T-helper 9 cell (primary cell): ENCODE results near the gene TUBA8.
"Not testable (repeated sequence)": the region's sequence is repeated elsewhere in the genome, so short reads cannot be mapped to it uniquely, and the experiment has no call there.

Experiments
- DNase-seq: peaks from one replicate; pipeline ENCODE4 v3.0.0-alpha.2; 2020

Gene TUBA8

DNA sequence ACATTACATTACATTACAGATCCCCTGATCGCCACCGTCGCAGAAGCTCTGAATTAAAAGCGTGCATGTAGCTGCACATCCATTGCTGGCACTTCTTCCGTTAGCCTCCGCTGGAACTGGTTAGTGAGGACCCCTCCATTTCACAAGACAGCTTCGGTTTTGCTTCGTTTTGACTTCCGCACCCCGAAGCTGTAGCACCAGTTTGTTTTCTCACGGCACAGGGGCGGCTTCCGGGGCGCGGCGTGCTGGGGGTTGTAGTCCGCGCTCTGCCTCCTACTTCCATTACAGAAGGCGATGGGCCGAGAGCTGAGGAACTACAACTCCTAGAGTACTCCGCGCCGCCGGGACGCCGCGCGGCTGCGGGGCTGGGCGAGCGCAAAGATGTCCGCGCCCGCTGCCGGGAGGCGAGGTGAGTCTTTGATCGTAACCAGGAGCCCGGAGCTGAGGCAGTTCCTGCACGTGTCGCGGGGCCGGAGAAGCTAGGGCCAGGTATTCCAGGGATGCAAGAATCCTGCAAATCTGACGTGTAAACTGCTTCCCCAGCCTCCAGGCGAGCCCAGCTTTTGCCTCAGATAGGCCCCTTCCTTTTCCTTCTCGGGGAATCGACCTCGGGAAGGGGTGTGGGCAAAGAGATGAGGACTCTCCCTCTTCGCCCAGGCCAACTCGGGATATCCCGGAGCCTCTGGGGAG is 32.8 kb upstream of the TUBA8 start, which contains the start of gene PEX26:
PEX26 (plus strand) TSS at position 352 of the 690 bp plus-strand sequence. CDS start 387 bp downstream, outside the sequence.
- peak; percentile 89 for DNase-seq

DNA sequence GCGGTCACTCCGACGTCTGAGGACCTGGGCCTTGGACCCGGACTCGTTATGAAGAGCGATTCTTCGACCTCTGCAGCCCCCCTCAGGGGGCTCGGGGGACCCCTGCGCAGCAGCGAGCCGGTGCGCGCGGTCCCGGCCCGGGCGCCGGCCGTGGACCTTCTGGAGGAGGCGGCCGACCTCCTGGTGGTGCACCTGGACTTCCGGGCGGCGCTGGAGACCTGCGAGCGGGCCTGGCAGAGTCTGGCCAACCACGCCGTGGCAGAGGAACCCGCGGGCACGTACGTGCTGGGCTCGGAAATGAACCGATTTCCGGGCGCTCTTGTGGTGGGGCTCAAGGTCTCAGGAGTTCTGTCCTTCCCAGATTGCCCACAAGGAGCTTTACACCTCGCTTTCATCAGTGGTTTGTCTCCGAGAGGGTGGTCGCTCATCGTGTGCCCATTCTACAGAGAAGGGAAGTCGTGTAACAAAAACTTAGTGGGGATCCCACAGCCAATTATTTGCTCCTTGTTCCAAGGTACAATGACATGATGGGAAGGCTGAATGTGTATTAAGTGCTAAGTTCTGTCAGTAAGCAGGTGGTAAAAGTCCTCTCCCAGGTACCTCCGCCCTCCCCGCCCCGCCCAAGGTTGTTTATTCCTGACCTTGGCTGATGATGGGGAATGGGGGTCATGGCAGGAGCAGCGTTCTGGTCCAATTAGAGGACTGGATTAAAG is 32.1 kb upstream of the TUBA8 start:
- peak; percentile 17 for DNase-seq

DNA sequence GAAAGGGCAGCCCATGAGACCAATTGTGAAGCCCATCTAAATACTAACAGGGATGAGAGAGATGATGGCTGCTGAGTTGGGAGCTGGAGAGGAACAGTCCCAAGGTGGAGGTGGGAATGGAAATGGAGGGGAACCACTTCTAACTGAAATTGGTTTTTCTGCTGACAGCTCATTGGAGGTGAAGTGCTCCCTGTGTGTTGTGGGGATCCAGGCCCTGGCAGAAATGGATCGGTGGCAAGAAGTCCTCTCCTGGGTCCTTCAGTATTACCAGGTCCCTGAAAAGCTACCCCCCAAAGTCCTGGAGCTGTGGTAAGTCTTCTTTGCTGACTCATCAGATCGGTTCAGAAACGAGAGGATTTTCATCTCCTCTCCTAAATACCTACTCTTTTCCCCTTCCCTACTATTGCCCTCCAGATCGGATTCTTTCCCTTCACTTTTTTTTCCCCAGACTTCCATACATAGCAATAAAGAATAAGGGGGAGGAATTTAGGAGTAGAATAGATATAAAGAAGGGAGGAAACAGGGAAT is 30.8 kb upstream of the TUBA8 start:
- DNase-seq, result no peak

DNA sequence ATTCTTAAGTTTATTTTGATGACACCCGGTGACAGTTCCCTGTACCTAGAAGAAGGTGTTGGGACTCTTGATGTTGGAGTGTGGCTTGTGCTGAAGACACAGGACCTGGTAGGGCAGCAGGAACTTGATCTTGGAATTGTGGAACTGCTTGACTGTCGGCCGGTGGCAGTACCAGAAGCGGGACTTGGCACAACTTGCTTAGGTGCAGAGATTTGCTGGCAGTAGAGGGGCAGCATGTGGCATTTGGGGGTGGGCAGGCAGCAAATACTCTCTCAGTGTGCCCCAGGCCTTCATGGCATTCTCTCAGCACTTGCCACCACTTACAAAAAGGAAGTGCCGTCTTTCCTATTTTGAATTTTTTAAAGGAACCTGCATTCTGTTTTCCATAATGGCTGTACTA is 29.2 kb upstream of the TUBA8 start:
- no peak for DNase-seq

DNA sequence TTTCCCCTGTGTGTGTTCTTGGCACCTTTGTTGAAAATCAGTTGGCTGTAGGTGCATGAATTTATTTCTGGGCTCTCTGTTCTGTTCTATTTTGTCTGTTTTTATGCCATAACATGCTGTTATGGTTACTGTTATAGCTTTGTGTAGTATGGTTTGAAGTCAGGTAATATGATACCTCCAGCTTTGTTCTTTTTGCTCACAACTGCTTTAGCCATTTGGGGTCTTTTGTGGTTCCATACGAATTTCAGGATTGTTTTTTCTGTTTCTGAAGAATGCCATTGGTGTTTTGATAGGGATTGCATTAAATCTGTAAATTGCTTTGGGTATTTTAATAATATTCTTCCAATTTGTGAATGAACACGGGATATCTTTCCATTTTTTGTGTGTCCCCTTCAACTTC is 28.1 kb upstream of the TUBA8 start:
- no peak for DNase-seq

DNA sequence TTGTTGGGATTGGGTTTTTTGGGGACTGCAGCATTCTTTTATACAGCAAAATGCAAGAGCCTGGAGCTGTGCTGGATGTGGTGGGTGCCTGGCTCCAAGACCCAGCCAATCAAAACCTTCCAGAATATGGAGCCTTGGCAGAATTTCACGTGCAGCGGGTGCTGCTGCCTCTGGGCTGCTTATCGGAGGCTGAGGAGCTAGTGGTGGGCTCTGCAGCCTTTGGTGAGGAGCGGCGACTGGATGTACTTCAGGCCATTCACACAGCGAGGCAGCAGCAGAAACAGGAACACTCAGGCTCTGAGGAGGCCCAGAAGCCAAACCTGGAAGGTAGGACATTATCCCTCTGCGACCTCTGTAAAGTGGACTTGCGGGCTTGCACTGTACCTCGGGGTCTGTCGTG is 27.2 kb upstream of the TUBA8 start:
- no peak for DNase-seq

DNA sequence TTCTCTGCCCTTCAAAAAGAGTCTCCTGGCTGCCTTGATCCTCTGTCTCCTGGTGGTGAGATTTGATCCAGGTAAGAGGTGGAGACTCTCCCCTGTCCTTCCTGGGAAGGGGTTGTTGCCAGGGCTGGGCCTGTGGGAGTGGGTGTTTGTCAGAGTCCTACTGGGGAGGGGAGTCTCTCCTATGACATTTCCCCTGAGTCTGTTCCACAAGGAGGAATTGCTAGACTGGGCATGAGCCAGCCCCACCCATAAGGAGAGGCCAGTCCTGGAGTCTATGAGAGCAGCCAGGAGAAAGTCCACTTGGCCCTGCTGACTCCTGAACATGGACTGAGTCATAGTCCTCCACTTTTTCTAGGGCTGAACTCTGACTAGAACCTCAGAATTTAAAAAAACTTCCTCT is 25.4 kb upstream of the TUBA8 start:
- no peak for DNase-seq

DNA sequence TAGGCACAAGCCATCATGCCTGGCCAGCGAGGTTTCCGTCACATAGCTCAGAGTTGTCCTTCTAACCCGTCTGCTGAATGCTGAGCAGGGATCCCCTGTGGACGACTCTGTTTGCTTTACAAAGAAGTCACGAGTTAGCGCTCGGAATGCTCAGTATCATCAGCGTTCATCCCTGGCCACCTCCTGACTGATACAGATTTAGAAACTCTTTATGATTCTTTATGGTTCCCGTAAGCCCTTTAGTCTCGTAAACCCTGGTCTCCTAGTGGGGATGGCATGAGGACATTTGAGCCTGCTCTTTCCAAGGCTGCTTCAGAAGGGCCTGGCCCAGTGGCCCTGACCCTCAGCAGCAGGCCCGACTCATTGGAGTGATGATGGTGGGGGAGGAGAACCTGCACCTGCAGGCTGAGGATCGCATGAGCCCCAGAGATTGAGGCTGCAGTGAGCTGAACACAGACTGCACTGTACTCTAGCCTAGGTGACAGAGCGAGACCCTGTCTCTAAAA is 23.2 kb upstream of the TUBA8 start:
- no peak for DNase-seq

DNA sequence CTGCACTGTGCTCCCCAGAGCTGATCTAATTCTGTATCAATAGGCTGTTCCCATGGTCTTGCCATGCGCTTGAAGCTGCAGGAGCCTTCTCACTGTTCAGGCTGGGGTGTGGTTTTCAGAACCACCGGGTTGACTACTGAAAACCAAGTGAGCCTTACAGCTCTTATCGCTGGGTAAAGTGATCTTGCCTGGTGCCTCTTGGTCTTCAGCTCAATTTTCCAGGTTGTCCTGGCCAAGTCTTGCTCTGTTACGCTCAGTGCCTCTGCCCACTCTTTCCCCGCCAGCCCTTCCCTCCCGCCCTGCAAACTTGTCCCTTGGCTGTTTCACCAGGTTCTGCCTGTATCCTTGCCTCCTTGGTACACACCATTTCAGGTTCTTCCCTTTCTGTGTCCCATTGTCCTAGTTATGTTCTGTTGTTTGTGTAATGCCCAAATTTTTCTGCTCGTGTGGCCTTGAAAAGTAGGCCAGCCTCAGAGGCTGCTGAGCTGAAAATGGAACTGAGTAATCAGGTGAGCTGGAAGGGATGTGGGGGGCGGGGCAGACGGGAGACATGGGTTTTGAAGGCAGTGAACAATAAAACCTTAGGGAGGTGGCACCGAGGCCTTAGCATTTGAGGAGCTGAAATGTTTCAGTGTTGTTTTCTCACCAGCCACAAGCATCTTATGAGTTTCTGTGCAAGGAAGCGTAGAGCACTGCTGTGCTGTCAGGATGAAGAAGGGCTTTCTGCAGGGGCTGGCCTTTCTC is 21.6 kb upstream of the TUBA8 start:
- DNase-seq, result peak; percentile 15

DNA sequence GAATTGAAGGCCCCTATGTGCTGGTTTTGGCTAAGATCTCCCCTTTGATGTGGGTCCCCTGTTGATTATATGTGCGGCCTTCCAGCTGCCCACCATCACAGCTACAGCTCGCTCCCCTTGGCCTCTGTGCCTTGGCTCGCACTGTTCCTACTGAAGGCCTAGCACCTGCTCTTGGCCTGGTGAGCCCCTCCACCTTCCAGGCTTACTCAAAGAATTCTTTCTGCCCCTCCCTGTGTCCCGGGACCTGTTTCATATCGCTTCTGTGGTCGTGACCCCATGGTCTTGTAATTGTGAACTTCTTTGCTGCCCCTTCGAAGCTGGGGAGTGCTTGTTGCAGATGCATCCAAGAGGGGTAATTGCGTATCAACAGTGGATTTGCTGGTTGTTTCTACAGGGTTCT is 20.3 kb upstream of the TUBA8 start:
- no peak for DNase-seq

DNA sequence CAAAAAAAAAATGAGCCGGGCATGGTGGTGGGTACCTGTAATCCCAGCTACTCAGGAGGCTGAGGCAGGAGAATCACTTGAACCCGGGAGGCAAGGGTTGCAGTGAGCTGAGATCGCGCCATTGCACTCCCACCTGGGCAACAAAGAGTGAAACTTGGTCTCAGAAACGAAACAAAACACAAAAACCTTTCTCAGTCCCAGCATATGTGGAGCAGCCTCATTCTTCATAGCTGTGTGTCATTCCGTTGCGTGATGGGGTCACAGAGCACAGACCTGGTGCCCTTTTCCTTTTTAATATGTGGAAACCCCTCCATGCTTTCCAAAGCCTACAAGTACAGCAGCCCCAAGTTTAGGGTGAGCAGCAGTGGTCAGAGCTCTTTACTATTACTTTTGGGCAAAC is 19.1 kb upstream of the TUBA8 start:
- DNase-seq, result no peak

DNA sequence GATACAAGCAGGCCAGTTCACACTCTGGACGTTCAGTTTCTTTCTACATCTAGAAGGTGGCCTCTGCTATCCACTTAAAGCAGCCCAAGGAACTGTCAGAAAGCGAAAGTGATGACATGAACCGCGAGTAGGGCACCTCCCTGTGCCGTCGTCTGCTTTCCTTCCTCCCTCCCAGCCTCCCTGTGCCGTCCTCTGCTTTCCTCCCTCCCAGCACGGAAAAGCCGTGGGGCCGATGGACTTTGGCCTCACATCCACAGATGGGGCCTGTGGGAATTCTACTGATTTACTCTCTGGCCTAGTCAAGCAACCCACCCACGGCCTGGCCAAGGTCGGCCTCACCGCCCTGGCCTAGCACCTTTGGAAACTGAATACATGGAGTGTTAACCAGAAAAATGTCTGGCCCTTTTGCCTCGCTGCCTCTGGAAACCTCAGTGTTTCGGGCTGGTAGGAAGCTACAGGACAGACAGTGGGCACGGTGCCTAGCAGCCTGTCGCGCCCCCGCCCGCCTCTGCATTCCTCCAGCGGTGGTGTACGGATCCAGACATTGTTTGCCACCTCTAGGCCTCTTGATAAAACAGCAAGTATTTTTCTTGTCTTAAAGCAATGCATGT is 18.6 kb upstream of the TUBA8 start:
- DNase-seq, result peak; percentile 32

DNA sequence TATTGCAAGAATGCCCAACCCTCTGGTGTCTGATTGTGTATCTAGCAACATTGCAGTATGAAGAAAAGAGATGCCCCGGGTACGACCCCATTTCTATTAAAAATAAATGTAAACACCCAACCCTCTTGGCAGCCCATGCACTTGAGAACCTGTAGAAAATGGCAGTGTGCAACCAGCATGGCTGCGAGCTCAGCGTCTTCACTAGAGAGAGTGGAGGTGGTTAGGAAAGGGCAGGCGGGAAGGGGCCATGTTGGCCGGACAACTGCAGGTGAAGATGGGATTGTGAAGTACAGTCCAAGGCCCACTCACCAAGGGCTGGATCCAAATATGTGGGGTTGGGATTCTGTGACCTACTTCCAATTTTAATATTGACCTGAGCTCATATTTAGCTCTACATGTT is 16.9 kb upstream of the TUBA8 start:
- no peak for DNase-seq

DNA sequence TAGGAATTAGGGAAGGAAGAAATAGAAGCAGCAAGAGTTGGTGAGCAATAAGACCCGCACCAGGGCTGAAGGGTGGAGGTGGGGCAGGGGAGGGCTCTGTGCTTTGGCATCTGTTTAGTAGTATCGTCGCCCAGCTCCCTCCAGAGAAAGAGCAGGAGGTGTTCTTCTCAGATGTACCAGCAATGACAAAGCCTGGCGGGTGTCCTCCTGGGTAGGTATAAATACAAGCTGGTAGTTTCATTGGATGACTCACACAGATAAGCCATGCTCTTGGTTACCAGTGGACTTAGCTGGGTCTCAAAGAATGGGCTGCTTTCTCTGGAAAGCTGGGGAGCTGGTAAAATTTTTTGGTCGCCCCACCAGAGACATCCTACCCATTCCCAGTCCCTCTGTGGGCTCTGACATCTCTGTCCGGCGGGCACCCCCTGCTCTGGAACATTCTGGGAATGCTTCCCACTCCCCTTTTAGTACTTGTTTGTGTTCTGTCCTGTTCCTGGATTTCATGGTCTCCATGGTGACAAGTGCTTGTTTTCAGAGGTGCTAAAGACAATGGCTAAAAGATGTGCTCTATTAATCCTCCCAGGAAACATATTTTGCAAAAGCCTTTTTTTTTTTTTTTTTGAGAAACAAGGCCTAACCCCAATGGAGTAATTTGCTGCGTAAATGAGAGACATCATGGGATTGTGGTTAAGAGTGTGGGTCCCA is 15.4 kb upstream of the TUBA8 start:
- no peak for DNase-seq

DNA sequence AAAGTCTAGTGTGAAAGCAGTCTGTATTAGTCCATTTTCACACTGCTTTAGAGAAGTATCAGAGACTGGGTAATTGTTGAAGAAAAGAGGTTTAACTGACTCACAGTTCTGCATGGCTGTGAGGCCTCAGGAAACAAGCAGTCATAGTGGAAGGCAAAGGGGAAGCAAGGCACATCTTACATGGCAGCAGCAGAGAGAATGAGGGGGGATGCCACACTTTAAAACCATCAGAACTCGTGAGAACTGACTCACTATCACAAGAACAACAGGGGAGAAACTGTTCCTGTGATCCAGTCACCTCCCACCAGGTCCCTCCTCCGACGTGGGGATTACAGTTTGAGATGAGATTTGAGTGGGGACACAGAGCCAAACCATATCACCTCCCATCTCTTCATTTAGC is 13.8 kb upstream of the TUBA8 start:
- DNase-seq, result no peak

DNA sequence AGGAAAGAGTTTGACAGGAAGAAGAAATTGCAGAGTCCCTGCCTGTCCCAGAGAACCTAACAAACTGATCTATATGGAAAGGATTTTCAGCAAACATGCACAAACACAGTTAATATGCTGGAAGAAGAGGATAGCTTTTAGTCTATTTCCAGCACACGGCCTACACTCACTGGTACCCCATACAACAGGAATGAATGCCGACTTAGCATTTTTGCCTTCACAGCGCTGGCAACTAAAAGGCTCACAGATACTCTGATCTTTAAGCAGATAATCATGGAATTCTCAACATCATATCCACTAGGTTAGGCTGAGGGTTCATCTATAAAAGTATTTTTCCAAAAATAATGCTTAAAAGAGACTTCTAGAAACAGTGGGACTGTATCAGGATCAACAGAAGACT is 9.8 kb upstream of the TUBA8 start:
- no peak for DNase-seq

DNA sequence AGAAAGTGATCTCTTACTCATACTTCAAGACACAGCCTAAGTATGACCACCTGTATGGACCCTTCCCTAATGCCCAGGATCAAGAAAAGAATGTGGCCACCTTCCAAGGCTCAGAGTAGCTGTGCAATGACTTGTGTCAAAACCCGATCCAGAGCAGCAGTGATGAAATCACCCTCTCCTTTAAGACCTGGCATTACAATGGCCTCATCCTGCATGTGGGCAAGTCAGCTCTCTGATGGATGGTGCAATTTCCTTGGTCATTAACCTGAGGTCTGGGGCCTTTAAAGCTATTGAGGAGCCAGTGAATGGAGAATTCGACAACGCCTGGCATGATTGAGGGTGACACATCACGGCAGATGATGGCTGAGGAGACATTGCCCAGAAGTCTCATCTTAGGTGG is 9.1 kb upstream of the TUBA8 start:
- DNase-seq, result no peak

DNA sequence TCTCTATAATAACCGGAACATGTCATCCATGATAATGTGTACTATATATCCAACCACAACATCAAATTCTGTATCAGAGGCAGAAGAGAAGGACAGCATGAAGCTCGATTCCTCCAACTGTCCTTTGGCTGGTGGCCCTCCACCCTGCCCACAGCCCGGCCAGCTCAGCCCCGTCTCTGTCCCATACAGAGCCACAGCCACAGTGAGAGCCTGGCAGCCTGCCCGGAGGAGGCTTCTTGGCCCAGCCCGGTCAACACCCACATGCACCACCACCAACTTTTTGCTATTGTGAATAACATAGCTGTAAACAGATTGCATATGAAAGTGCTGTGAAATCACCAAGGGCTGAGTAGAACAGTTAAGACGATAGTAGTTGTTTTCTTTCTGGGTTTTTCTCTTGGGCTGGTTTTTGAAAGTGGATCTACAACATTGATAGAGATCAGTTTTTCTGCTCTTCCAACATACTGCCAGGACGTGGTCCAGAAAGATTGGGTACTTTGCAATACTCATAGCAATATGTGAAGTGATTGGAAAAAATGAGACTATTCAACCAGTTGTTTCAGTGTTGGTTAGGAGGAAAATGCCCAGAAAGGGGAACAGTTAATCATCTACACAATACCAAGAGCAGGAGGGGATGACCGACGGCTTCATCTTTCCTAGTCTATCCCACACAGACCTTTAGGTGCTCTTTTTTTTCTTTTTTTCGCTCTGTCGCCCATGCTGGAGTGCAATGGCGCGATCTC is 6.9 kb upstream of the TUBA8 start:
- no peak for DNase-seq

DNA sequence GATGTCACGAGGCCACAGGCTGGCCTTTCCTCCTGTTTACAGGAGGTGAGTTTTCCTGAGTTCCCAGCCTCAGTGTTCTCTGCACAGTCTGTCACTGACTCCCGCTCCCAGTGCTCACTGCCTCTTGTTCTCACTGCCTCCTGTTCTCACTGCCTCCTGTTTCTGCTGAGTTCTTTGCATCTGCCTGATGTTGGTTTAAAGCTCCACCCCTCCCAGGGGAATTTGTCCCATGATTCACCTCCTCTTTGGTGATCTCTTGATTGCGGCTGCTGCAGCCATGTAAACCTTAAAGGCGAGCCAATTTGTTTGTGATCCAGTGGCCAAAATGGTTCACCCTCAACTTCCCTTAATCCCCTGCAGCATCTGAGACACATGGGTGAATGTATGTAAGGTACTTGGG is 6.0 kb upstream of the TUBA8 start:
- DNase-seq, result no peak

DNA sequence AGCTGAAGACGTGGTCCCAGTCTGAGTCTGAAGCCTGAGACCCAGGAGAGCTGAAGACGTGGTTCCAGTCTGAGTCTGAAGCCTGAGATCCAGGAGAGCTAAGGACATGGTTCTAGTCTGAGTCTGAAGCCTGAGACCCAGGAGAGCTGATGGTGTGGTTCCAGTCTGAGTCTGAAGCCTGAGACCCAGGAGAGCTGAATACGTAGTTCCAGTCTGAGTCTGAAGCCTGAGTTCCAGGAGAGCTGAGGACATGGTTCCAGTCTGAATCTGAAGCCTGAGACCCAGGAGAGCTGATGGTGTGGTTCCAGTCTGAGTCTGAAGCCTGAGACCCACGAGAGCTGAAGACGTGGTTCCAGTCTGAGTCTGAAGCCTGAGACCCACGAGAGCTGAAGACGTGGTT is 4.6 kb upstream of the TUBA8 start:
- not testable (repeated sequence) for DNase-seq

DNA sequence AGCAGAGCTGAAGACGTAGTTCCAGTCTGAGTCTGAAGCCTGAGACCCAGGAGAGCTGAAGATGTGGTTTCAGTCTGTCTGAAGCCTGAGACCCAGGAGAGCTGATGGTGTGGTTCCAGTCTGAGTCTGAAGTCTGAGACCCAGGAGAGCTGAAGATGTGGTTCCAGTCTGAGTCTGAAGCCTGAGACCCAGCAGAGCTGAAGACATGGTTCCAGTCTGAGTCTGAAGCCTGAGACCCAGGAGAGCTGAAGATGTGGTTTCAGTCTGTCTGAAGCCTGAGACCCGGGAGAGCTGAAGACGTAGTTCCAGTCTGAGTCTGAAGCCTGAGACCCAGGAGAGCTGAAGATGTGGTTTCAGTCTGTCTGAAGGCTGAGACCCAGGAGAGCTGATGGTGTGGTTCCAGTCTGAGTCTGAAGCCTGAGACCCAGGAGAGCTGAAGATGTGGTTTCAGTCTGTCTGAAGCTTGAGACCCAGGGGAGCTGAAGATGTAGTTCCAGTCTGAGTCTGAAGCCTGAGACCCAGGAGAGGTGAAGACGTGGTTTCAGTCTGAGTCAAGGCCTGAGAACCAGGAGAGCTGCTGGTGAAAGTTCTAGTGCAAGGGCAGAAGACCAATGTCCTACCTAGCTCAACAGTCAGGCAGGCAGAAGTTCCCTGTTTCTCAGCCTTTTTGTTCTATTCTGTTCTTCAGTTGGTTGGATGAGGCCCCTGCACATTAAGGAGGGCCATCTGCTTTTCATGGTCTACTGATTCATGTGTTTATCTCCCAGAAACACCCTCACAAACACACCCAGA is 3.9 kb upstream of the TUBA8 start:
- DNase-seq, result not testable (repeated sequence)
